OCI-LY3 (cell line): ENCODE results near the gene SLC6A12.

ENCODE experiments used
- CTCF ChIP-seq: fragments of 200-600, 300-600 bp; sonication (generic); IDR thresholded peaks from 2 replicates; pipeline ENCODE4 v1.5.1; 2014; ENCODE audit warnings: antibody characterized with exemption, low read length, low read depth
- EZH2phosphoT487 ChIP-seq: fragments of 200-600 bp; shearing (Covaris generic); IDR thresholded peaks from 2 replicates; pipeline ENCODE4 v1.6.1; 2018; ENCODE audit warnings: antibody characterized with exemption, mixed run types, low read depth

- TF ChIP-seq CTCF (no peak), EZH2phosphoT487 (no peak)
Measured at GRCh38 chr12:197347-197746, 16.6 kb downstream of the SLC6A12 start.
